Measurements from ENCODE around the gene OPCML.

OPCML gene

GRCh38 chr11:133476570-133477250 is 55.6 kb downstream of the OPCML start:
- H3K4me3 ChIP-seq (ENCODE audit: low read depth, low read length) = no peak overlapping the region
- ChIA-PET CTCF (no interaction called here), POLR2A (no interaction called here)
- TF ChIP-seq, protein P1, sequence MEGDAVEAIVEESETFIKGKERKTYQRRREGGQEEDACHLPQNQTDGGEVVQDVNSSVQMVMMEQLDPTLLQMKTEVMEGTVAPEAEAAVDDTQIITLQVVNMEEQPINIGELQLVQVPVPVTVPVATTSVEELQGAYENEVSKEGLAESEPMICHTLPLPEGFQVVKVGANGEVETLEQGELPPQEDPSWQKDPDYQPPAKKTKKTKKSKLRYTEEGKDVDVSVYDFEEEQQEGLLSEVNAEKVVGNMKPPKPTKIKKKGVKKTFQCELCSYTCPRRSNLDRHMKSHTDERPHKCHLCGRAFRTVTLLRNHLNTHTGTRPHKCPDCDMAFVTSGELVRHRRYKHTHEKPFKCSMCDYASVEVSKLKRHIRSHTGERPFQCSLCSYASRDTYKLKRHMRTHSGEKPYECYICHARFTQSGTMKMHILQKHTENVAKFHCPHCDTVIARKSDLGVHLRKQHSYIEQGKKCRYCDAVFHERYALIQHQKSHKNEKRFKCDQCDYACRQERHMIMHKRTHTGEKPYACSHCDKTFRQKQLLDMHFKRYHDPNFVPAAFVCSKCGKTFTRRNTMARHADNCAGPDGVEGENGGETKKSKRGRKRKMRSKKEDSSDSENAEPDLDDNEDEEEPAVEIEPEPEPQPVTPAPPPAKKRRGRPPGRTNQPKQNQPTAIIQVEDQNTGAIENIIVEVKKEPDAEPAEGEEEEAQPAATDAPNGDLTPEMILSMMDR (IDR thresholded peaks at IDR 0.05; ENCODE audit: insufficient read depth, low read length, missing control alignments) = no peak
- no peak for DNase-seq (ENCODE audit: low read depth, low spot score)

- TF ChIP-seq, protein P1 (IDR thresholded peaks at IDR 0.05; ENCODE audit: insufficient read depth, low read length, missing control alignments) = no peak
- ChIA-PET POLR2A (no interaction called here), CTCF (no interaction called here)
- no peak overlapping the region for H3K4me3 ChIP-seq (ENCODE audit: low read depth, low read length)
- no peak for DNase-seq (ENCODE audit: low read depth, low spot score)
Observed at GRCh38 chr11:133474461-133474860, 57.8 kb downstream of the OPCML start.

DNA sequence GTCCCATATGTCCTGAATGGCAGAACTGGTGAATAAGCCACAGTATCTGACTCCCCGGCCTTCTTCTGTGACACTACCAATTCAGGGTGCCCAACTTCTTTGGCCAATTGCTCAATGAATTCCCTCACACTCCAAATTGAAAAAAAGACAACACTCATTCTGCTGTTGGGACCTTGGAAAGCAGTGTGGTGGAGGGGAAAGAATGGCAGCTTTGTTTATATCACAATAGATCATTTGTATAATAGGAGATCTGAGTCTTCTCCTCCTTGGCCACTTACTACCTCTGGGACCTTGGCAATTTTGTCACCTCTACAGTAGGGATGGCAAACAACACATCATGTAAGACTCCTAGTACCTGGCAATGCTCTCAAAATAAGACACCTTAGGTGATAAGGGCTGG is 64.6 kb downstream of the OPCML start:
- TF ChIP-seq, protein P1 (IDR thresholded peaks at IDR 0.05; ENCODE audit: insufficient read depth, low read length, missing control alignments) = no peak
- POLR2A ChIA-PET = no interaction called here
- CTCF ChIA-PET = no interaction called here
- H3K4me3 ChIP-seq (ENCODE audit: low read depth, low read length) = no peak overlapping the region
- DNase-seq (ENCODE audit: low read depth, low spot score) = no peak

DNA sequence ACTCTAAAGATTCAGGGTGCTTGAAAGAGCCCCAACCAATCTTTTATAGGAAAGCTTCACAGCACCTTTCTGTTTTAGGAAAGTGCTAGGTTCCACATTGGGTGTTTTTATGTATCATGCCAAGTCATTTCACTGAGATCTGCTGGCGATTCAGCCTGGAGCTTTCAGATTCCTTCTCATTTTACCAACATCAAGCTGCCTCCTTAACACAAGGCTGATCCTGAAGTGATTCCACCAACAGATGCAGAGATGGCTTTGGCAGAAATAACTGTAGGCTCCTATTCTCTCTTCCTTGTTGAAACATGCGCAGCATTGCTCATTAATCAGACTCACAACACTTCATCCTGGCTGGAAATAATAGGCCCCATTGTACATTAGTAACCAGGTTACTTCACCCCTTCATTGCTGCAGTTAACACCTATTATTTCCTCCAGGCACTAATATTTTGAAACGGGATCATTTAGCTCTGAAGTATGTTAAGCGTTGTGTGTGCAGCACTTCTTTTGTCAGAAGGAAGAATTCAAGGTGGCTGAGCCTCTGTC is 89.0 kb downstream of the OPCML start:
- ChIA-PET POLR2A (no interaction called here), CTCF (no interaction called here)
- TF ChIP-seq, protein P1 (IDR thresholded peaks at IDR 0.05; ENCODE audit: insufficient read depth, low read length, missing control alignments) = no peak
- H3K4me3 ChIP-seq (ENCODE audit: low read depth, low read length) = no peak overlapping the region
- DNase-seq (ENCODE audit: low read depth, low spot score) = no peak

- no peak overlapping the region for H3K4me3 ChIP-seq (ENCODE audit: low read depth, low read length)
- no peak for DNase-seq (ENCODE audit: low read depth, low spot score)
- TF ChIP-seq, protein P1 (IDR thresholded peaks at IDR 0.05; ENCODE audit: insufficient read depth, low read length, missing control alignments) = no peak
- ChIA-PET POLR2A (no interaction called here), CTCF (no interaction called here)
Observed at GRCh38 chr11:133441964-133442660, 90.2 kb downstream of the OPCML start.

- ChIA-PET POLR2A (no interaction called here), CTCF (no interaction called here)
- TF ChIP-seq, protein P1 (IDR thresholded peaks at IDR 0.05; ENCODE audit: insufficient read depth, low read length, missing control alignments) = no peak
- H3K4me3 ChIP-seq (ENCODE audit: low read depth, low read length) = no peak overlapping the region
- no peak for DNase-seq (ENCODE audit: low read depth, low spot score)
Observed at GRCh38 chr11:133425992-133426391, 106.3 kb downstream of the OPCML start.
